Measurements from ENCODE around the gene EVI2A.

GRCh38 chr17:31279401-31279800, 42.0 kb downstream of the EVI2A start:
- TF ChIP-seq CTCF (IDR thresholded peaks at IDR 0.05) = no peak
- TF ChIP-seq POLR2A (IDR thresholded peaks at IDR 0.05) = no peak

Data from esophagus squamous epithelium (tissue), 4 donors.